ENCODE results near the gene C7orf25.
"Not testable (repeated sequence)": the region's sequence is repeated elsewhere in the genome, so short reads cannot be mapped to it uniquely, and the experiment has no call there.

Gene C7orf25

GRCh38 chr7:42929449-42929848 lies 17.6 kb upstream of the C7orf25 start:
- no peak for DNase-seq (ENCODE audit: low spot score)

- no peak for DNase-seq (ENCODE audit: low spot score)
These were observed 16.9 kb upstream of the C7orf25 start for GRCh38 chr7:42928754-42929153.

DNA sequence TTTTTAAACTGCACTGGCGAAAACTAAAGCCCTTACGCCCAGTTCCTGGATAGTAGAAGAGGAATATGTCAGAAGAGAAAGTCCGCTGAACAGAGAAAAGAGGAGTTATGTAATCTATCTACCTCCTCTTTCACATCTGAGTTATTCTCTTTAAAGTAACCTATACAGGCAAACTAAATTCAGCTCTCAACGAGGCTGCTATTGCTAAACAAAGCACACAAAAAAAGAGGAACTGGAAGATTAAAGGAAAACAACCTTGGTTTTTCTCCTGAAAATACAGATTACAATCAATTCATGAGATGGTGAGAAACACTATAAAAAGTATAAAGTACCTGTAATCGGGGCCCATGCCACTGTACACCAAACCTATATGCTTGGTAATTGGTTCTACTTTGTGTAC lies 14.3 kb upstream of the C7orf25 start:
- DNase-seq (ENCODE audit: low spot score), result no peak

DNA sequence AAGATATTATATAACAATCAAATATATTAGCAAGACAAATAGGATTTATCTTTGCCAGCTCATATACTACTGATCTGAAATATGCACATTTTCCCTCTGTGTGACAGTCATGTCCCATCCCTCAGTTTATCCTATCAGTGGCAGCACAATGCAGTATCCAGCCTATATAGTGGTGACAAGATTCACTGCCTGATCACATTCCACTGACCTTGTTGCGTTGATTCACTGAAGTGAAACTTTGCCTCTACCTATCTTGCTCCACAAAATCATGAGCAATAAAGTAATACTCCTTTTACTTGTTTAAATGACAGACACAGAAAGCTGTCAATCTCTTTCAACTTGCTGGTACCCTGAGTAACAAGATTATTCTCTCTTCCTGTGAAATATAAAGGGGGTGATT lies 13.8 kb upstream of the C7orf25 start:
- no peak for DNase-seq (ENCODE audit: low spot score)

- no peak for DNase-seq (ENCODE audit: low spot score)
These were observed 12.5 kb upstream of the C7orf25 start for GRCh38 chr7:42924223-42924838.

DNA sequence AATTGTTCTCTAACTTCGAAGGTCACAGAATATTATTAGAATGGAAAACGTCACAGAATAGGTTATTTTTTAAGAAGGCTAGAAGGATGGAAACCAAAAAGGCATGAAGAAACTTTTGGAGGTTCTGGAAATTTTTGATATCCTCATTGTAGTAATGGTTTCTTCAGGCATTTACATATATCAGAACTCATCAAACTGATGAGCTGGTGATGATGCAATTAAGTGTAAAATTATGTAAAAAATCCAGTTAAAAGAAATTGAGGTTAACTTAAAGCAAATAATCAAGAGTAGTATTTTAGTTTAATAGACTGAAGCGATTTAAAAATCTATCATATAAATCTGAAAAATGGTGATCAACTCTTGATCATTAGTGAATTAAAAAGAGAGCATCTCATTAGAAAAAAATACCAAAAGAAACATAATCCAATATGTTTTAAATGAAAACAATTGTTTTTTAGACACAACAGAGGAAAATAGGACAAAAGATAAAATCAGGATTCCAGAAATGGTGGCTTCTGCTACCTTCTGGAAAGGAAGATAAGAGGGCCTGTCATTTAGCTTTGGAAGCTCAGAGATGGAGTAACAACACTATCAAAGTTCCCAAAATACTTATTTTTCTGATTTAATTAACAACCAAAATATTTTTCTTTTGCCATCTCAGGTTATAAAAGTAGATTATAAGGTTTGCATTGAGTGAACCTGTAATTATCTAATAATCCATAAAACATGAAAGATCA lies 10.3 kb upstream of the C7orf25 start:
- no peak for DNase-seq (ENCODE audit: low spot score)

DNA sequence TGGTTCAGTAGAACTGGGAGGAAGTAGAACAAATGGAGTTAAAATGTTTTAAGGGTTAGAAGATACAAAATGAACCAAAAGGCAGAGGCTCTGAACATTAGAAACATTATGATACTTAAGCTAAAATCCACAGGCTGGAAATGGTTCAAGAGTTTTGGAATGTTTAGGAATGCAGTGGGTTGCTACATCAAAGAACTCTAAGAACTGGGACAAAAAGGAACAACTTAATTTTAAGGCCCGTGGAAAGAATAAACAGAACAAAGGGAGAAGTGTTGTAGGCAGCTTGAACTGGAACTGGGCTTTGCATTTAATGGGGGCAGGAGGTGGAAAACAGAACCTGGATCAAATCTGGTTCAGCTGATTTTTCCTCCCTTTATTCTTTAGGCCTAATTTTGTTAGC lies 3.5 kb upstream of the C7orf25 start:
- DNase-seq (ENCODE audit: low spot score), result no peak

DNA sequence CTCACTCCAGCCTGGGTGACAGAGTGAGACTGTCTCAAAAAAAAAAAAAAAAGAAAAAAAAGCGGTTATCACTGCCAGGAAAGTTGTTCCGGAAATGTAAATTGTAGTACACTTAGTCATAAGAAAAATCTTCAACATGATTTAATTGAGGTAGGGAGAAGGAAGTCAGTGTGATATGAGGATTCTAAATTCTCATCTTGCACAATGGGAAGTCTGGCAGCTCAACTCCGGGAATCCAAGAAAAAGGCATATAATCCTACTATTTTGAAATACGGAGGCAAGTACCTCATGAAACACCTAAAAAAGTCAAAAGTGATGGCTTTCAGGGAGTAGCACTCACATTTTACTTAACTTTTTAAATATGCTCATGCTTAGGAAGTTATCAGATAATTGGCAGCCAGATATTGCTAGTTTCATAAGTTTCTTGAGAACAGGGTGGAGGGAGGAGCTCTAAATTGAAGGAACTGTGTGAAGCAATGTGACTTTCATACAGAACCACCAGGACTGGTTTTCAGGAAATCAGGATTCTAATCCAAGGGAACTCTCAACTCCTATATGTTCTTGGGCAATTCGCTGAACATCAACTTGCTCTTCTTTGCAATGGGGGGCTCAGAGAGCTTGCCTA lies 2.7 kb upstream of the C7orf25 start:
- no peak for DNase-seq (ENCODE audit: low spot score)

GRCh38 chr7:42914009-42914408 lies 2.1 kb upstream of the C7orf25 start:
- no peak for DNase-seq (ENCODE audit: low spot score)

GRCh38 chr7:42913591-42913990 lies 1.7 kb upstream of the C7orf25 start:
- DNase-seq (ENCODE audit: low spot score), result no peak

GRCh38 chr7:42910306-42910705 lies 1.6 kb downstream of the C7orf25 start:
- no peak for DNase-seq (ENCODE audit: low spot score)

DNA sequence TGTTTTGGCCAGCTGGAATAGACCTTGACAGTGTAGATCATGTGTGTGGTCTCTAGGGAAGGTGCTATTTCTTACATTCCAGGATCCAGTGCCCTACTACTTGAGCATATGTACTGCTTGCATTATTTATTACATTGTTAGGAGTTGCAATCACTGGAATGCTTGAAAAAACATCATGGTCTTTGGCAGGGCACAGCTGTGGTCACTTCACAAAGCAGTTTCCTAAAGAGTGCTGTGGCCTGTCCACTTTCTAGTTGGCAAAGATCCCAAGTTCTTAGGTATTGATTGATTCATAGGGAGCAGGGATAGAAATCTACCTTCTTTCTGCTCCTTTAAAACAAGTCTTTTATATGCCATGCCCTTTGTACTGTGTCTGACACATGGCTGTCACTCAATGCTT lies 4.6 kb downstream of the C7orf25 start:
- no peak for DNase-seq (ENCODE audit: low spot score)

DNA sequence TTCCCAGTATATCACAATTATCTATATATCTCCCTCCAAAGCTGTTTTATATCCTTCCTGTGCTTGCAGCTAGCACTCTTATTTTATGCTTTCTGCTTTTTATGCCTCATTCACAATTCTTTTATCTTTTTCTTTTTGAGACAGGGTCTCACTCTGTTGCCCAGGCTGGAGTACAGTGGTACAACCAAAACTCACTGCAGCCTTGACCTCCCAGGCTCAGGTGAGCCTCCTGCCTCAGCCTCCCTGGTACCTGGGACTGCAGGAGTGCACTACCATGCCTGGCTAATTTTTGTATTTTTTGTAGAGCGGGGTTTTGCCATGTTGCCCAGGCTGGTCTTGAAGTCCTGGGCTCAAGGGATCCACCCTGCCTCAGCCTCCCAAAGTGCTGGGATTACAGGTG lies 5.7 kb downstream of the C7orf25 start:
- no peak for DNase-seq (ENCODE audit: low spot score)

DNA sequence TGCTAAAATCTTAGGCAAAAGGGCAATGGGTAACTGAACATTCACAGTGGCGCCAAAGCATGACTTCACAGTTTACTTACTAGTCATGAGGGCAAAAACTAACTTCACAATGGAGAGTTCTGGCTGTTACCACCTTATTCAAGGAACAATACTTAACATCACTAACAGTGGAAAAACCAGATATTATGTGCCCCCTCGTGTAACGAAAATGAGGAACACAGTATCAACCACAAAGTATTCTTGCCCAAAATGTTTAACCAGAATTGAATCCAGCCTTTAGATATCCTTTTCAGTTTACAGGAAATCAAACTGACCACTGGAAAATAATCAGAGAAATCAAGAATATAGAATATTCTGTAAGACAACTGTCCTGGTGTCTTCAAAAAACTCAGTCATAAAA lies 9.5 kb downstream of the C7orf25 start:
- no peak for DNase-seq (ENCODE audit: low spot score)

- no peak for DNase-seq (ENCODE audit: low spot score)
These were observed 11.0 kb downstream of the C7orf25 start for GRCh38 chr7:42900842-42901241.

GRCh38 chr7:42893346-42894240 lies 18.3 kb downstream of the C7orf25 start:
- DNase-seq (ENCODE audit: low spot score), result no peak

GRCh38 chr7:42886893-42887505 lies 24.9 kb downstream of the C7orf25 start:
- no peak for DNase-seq (ENCODE audit: low spot score)

DNA sequence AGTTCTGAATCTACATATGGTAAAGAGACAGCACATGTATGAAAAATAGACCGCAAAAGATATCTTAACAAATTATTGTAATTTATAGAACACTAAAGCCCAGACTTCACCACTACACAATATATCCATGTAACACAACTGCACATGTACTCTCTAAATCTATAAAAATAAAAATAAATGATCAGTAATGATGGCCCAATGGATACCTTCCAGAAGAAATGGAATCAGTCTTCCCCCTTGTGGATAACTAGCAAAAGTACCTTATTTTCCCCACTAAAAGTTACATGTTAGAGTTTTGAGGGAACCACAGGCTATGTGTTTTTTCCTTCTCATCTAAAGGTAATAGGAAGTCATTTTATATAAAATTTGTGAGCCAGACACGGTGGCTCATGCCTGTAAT lies 25.7 kb downstream of the C7orf25 start:
- no peak for DNase-seq (ENCODE audit: low spot score)

- DNase-seq (ENCODE audit: low spot score), result not testable (repeated sequence)
These were observed 26.7 kb downstream of the C7orf25 start for GRCh38 chr7:42885183-42885582.

- no peak for DNase-seq (ENCODE audit: low spot score)
These were observed 27.9 kb downstream of the C7orf25 start for GRCh38 chr7:42883950-42884349.

DNA sequence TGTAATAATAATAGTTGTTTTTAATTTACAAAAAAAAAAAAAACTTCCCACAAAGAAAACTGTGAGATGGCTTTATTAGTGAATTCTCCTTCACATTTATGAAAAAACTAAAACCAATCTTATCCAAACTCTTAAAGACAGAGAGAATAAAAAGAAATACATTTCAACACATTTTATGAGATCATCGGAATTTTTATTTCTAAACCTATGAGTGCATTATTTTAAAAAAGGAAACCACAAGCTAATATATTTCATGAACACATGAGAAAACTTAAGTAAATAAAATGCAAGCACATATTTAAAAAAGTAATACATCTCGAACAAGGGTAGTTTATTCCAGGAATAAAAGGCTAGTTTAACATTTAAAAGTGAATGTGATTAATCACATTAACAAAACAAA lies 31.5 kb downstream of the C7orf25 start:
- no peak for DNase-seq (ENCODE audit: low spot score)

DNA sequence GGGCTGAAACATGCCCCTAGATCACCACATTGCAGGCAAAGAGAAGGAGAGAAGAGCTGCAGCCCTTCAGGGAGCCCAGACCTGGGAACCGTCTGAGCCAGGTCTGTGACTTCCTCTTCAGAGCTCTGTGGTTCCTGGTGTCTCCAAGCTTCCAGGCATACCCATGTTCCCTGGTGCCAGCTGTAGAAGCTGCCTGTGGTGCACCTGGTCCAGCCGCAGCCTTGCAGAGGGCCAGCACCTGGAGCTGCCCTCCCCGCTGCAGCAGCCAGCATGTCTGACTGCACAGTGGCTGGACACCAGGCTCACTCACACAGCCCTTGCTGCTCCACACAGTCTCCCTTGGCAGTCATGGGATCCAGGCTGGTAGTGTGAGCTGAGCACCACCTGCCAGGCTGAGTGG lies 33.6 kb downstream of the C7orf25 start:
- no peak for DNase-seq (ENCODE audit: low spot score)

Data from left forelimb (tissue), 1 donor.